ENCODE measurements around the gene ZDHHC14.

GRCh38 chr6:157368359-157369049 is 12.5 kb upstream of the ZDHHC14 start:
- TF ChIP-seq POLR2A (IDR thresholded peaks at IDR 0.05) (no peak), CTCF (IDR thresholded peaks at IDR 0.05) (no peak)

Measured in body of pancreas (tissue), 4 donors.